SK-N-SH (cell line): Measurements from ENCODE around the gene SPA17.

Experiments
- ELF1 ChIP-seq: IDR thresholded peaks from 2 replicates; pipeline ENCODE4 v1.4.0; 2012
- EP300 ChIP-seq, 2 experiments: IDR thresholded peaks; 2 replicates each; pipeline versions ENCODE4 v1.4.0 to v1.6.1; 2012; ENCODE audit warnings: borderline replicate concordance in 1 of 2, low read depth in 1 of 2, low read length in 1 of 2
- FOSL2 ChIP-seq: IDR thresholded peaks from 2 replicates; pipeline ENCODE4 v1.4.0; 2012; ENCODE audit warnings: low read depth, mild to moderate bottlenecking, moderate library complexity, borderline replicate concordance
- GABPA ChIP-seq: IDR thresholded peaks from 2 replicates; pipeline ENCODE4 v1.4.0; 2012; ENCODE audit warnings: low read depth, mild to moderate bottlenecking
- NFIC ChIP-seq: IDR thresholded peaks from 2 replicates; pipeline ENCODE4 v1.4.0; 2012; ENCODE audit warnings: borderline replicate concordance
- POLR2AphosphoS5 ChIP-seq: IDR thresholded peaks from 2 replicates; pipeline ENCODE4 v1.6.1; 2012; ENCODE audit warnings: low read depth, low read length
- RAD21 ChIP-seq: IDR thresholded peaks from 2 replicates; pipeline ENCODE4 v1.6.1; 2012; ENCODE audit warnings: mild to moderate bottlenecking, low read length
- SIN3A ChIP-seq: IDR thresholded peaks from 2 replicates; pipeline ENCODE4 v1.6.1; 2012; ENCODE audit warnings: low read depth, mild to moderate bottlenecking, low read length, moderate library complexity, borderline replicate concordance
- SMC3 ChIP-seq: IDR thresholded peaks from 2 replicates; pipeline ENCODE4 v1.6.1; 2012; ENCODE audit warnings: low read depth, low read length, improper control_type of control experiment
- TEAD4 ChIP-seq: IDR thresholded peaks from 2 replicates; pipeline ENCODE4 v1.4.0; 2012; ENCODE audit warnings: mild to moderate bottlenecking, borderline replicate concordance; ENCODE audit not compliant: insufficient read depth
- YY1 ChIP-seq: IDR thresholded peaks from 2 replicates; pipeline ENCODE4 v1.4.0; 2012; ENCODE audit warnings: low read depth, mild to moderate bottlenecking
- TF ChIP-seq, protein P1 (sequence below): fragments of 200-600 bp; sonication (generic); IDR thresholded peaks from 2 replicates; pipeline ENCODE4 v1.6.1; 2017; ENCODE audit warnings: antibody characterized with exemption, mild to moderate bottlenecking, moderate library complexity
- TF ChIP-seq, protein P2 (sequence below): IDR thresholded peaks from 2 replicates; pipeline ENCODE4 v1.4.0; 2012; ENCODE audit warnings: low read depth
- TF ChIP-seq, protein P3 (sequence below): IDR thresholded peaks from 2 replicates; pipeline ENCODE4; 2012

DNA sequence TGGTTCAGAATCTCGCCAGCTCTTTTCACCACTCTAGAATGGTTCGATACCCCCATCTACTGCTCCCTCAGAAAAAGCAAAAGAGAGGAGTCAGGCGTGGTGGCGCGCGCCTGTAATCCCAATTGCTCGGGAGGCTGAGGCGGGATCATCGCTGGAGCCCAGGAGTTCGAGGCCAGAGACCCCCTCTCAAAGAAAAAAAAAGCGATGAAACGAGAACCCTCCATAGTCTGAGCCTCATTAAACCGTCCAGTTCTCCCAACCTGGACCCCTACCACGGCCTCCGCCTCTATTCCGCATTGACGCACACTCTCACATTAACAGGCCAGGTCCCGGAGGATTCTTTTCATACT, 439 bp downstream of the SPA17 start:
- TF ChIP-seq POLR2AphosphoS5 (no peak), GABPA (no peak), TEAD4 (no peak), SIN3A (no peak), EP300 (IDR thresholded peaks at IDR 0.05; ENCODE audit: borderline replicate concordance in 1 of 2, low read depth in 1 of 2, low read length in 1 of 2) (no peak), ELF1 (no peak), NFIC (no peak), FOSL2 (no peak), SMC3 (no peak), RAD21 (no peak), YY1 (no peak)
- TF ChIP-seq, protein P1, sequence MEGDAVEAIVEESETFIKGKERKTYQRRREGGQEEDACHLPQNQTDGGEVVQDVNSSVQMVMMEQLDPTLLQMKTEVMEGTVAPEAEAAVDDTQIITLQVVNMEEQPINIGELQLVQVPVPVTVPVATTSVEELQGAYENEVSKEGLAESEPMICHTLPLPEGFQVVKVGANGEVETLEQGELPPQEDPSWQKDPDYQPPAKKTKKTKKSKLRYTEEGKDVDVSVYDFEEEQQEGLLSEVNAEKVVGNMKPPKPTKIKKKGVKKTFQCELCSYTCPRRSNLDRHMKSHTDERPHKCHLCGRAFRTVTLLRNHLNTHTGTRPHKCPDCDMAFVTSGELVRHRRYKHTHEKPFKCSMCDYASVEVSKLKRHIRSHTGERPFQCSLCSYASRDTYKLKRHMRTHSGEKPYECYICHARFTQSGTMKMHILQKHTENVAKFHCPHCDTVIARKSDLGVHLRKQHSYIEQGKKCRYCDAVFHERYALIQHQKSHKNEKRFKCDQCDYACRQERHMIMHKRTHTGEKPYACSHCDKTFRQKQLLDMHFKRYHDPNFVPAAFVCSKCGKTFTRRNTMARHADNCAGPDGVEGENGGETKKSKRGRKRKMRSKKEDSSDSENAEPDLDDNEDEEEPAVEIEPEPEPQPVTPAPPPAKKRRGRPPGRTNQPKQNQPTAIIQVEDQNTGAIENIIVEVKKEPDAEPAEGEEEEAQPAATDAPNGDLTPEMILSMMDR: no peak
- TF ChIP-seq, protein P2, sequence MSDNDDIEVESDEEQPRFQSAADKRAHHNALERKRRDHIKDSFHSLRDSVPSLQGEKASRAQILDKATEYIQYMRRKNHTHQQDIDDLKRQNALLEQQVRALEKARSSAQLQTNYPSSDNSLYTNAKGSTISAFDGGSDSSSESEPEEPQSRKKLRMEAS: no peak
- TF ChIP-seq, protein P3, sequence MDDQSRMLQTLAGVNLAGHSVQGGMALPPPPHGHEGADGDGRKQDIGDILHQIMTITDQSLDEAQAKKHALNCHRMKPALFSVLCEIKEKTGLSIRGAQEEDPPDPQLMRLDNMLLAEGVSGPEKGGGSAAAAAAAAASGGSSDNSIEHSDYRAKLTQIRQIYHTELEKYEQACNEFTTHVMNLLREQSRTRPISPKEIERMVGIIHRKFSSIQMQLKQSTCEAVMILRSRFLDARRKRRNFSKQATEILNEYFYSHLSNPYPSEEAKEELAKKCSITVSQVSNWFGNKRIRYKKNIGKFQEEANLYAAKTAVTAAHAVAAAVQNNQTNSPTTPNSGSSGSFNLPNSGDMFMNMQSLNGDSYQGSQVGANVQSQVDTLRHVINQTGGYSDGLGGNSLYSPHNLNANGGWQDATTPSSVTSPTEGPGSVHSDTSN: no peak
